ENCODE data around the gene NUP133.

The NUP133 gene

DNA sequence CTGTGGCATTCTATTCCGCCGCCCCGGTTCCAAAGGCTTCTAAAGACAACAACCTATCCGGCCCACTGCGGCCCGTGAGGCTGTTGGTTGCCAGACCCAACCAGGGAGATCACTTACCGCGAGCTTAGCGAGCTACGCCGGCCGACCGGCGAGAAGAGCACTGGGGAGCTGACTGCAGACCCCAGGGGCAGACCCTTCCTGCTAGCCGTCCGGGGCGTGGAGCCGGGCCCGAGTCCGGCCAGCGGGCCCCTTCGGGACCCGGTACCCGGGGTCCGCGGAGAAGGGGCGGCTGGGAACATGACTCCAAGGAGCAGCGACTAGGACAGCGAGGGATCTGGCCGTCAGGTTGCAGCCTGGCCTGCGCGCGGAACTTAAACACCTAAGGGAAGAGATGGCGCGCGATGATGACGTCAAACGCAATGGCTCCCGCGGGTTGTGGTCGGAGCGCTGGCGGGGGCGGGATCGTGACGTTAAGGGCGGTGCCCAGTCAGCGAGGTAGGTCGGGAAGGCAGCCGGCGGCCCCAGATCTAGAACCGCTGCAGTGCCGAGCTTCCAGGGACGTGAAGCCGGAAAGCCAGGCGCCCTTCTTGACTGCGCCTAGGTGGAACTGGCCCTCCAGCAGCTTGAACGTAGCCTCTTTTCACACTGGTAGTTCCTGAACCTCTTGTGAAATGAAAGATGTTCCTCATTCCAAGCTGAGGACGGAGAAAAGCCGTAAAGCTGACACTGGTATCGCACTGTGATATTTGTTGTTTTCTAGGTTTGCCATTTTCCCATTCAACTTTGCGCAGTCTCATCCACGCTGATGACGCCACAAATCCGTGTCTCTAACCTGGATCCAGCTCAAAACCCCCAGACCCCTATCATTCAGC is at the start of gene NUP133:
TSS of gene NUP133 (minus strand) at position 391 of the 872 bp plus-strand sequence. CDS start at position 299, 92 bp downstream.
- intact Hi-C loops (cut with DNase I): no loop called here
- DNase-seq: peak; percentile 96 to 100 (median 99)

DNA sequence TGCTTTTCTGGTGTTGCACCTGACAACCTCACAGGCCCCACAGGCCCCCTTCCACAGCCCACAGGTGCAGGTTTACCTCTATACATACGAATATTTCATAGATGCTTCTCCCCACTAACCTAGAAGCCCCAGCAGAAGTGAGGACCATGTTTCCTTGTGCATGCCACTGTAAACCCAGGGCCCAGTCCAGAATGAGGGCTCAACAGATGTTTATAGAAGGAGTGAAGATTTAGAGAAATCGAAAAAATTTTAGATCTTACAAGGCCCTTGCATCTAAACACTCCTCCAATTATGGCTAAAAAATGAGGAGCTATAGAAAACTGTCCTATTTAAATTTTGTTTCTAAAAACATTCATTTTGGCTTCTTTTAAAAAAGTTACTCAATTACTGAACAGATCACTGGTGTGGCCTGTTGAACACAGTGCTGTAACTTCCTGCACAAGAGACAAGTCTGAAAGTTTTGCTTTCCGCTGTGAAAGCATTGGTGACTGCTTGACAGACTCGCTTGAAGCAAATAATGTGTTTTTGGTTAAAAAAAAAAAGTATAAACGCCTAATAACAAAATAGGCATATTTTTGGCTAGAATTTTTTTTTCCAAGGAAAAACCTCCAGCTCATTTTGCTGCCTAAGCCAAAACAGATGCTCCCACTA is 49.2 kb upstream of the NUP133 start:
- no peak for DNase-seq
- intact Hi-C loops (cut with DNase I): no loop called here

DNA sequence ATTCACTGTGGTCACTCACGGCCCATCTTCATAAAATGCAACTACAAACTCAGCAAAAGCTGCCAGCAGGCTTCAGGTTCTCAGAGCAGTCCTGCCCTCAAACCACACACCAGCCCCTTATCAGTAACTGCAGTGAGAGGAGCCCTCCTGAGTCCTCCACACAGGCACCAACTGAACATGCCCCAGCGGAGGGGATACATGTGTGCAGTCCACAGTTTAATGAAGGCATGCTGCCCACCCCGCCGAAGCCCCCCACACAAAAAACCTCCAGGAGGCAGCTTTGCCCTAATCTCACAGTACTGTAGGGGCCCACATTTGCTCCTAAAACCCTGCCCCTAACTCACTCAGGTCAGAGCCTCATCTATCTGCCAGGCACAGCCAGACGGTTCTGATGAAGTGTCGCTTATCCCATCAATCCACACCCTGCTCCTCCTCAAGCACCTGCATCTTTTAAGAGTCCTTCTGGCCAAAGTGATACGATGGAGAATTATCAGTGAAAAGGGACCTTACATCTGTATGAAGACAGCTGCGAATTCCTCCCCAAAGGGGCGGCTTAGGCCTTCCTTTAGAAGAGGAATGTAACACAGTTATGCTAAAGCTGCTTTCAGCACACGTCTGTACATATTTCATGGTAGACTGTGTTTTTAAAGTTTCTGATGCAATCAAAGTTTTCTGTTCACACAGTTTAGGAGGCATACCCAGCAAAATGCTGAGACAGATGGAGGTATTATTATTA is 46.9 kb upstream of the NUP133 start:
- no peak for DNase-seq
- intact Hi-C loops (cut with DNase I): no loop called here

DNA sequence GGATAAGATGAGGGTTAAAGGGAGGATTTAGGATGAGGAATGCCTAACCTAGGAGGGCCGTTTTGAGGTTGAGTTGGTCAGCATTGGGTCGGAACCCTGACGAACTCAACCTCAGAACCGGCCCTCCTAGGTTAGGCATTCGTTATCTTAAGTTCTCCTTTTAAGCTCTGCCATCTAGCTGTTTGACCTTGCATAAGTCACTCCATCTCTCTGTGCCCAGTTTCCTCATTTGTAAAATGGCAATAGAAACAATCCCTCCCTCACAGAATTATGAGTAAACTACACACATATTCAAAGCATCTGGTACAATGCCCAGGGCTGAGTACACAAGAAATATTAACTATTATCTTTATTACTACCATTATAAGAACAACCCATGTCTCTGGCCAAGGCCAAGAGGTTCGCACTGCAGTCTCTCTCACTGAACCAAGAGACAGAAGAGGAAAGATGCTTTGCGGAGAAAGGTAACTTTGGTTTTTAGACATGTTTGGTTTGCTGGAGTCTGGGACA is 45.5 kb upstream of the NUP133 start:
- no peak for DNase-seq
- intact Hi-C loops (cut with DNase I): no loop called here

DNA sequence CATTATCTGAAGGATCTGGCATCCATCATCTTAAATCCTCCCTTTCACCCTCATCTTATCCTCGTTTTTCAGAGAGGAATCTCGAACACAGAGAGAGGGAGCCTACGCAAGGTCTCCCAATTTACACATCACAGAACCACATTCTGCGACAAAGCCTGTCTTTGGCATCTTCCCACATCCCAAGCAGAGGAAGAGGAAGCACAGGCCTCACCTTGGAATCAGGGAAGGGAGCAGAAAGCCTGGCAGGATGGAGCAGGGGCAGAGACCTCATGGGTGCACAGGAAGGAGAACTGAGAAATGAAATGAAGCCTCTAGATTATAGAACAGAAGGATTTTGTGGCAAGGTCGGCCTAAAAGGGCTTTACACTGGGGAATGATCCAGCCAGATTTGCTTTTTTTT is 44.6 kb upstream of the NUP133 start:
- intact Hi-C loops (cut with DNase I): no loop called here
- peak in 17 of 42 donors; percentile 9 to 69 (median 40) for DNase-seq

DNA sequence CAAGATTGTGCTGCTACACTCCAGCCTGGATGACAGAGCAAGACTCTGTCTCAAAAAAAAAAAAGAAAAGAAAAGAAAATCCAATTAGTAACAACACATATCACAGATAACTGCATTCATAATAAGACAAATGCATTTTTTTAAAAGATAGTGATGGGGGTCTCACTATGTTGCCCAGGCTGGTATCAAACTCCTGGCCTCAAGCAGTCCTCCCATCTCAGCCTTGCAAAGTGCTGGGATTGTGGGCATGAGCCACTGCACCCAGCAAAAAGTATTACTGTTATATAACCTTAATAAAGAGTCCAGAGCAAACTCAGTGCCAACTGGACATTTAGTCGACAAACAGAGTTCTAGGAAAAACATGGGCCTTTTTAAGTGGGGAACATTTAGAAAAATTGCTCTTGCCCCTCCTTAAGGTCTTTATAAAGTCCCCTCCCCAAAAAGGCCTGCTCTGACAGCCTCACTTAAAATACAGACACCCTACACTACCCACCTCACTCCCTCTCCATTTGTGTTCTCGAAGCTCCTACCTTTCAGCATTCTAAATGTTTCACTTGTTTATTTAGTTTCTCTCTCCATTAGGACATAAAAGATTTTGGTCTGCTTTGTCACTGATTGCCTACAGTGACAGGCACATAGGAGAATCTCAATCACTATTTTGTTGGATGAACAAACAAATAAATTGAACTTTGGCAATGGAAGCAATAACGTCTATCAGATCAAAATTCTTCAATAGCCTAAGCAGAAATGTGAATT is 42.8 kb upstream of the NUP133 start:
- no peak for DNase-seq
- intact Hi-C loops (cut with DNase I): no loop called here

DNA sequence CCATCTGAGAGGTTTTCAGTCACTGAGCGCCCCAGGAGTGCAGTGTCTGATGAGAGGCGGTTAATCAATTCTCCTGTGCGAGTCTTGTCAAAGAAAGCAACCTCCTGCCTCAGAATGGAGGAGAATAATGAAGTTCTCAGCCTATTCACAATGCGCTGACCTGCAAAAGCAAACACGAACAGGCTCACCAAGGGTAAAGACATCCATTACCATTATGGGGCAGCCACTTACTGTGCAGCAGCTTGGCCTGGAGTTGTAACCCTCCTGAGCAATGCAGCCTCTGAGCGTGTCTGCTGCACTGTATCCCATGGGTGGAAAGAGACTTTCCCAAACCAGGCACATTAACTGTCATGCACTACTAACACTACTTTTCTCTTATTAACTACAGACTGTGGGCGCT is 39.4 kb upstream of the NUP133 start:
- intact Hi-C loops (cut with DNase I): no loop called here
- DNase-seq: peak in 2 of 42 donors; percentile 50 to 51

DNA sequence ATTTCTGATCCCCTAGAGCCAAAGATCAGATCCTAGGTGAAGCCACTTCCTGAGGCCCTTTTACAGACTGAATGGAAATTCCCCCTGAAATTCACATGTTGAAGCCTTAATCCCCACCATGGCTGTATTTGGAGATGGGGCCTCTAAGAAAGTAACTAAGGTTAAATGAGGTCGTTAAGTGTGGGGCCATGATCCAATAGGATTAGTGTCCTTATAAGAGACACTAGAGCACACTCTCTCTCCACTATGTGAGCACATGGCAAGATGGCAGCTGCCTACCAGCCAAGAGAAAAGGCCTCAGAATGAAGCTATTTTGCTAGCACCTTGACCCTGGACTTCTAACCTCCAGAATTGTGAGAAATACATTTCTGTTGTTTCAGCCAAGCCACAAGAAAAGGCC is 36.4 kb upstream of the NUP133 start:
- intact Hi-C loops (cut with DNase I): no loop called here
- no peak for DNase-seq

DNA sequence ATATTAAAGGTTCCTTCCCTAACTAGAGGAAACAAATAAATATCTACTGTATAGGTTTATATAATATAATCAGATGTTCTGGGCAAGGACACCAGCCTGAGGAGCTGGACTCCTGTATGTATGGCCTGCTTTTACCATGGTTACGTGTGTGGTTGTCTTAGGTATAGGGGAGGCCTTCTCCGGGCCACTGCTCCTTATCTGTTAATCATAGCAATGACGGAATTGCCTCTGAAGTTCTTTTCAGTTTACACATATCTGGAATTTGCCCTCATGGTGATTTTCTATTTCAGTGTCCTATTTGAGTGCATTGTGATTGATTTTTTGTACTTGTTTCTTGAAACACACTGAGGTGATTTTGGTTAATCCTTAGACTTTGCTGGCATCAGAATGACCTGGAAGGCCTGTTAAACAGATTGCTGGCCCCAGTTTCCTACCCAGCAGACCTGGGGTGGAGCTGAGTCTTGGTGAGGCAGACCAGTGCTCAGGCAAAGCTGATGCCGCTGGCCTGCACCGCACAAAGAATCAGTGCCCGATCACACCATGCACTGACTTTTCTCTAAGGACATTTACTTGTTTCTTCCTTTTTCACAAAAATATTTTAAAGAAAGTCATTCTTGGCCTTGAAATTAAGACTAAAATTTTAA is 31.8 kb upstream of the NUP133 start:
- DNase-seq: peak in 1 of 42 donors; percentile 27
- intact Hi-C loops (cut with DNase I): no loop called here

DNA sequence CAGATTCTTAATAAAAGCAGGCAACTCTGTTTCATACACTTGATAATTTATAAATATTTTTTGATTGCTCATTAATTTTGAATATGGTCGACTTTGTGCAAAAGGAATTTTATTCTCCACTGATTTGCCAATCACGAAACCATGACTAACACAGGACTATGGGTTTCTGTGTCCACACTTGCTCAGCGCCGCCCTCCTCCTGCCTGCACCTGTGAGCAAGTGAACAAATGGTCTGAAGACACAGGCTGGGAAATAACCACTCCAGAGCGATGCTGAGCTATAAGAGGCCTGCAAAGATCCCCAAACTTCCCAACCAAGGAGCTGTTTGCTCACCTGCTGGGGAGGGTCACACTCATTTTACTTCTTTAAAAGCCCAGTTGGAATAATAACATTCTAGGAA is 30.8 kb upstream of the NUP133 start:
- intact Hi-C loops (cut with DNase I): no loop called here
- no peak for DNase-seq

DNA sequence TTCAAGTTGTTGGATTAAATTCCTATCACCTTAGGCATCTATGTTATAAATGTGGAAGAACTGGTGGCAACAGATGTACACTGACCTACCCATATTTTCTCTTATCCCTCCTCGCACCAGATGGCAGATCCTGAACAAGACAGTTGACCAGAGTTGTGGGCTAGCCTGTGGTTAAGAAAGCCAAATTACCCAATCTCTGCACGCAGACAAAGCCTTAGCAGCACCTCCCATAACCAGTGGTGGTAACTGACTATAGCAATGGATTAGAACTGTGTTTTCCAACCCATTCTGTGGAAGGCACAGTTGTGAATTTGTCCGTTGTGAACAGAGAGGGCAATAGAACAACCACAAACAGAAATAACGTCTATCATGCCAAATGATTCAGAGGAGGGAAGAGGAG is 29.8 kb upstream of the NUP133 start:
- intact Hi-C loops (cut with DNase I): no loop called here
- peak in 1 of 42 donors; percentile 4 for DNase-seq

DNA sequence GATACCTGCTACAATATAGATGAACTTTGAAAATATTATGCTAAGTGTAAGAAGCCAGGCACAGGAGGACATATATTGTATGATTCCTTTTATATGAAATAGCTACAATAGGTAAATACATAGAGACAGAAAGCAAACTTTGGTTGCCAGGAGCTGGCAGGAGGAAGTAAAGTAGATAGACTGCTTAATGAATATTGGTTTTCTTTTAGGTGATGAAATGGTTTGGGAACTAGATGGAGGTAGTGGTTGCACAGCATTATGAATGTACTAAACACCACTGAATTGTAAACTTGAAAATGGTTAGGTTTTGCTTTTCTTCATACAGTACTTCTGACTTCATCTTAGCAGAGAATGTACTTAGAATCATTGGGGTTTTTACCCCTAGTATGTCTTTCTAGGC is 28.8 kb upstream of the NUP133 start:
- DNase-seq: no peak
- intact Hi-C loops (cut with DNase I): no loop called here

DNA sequence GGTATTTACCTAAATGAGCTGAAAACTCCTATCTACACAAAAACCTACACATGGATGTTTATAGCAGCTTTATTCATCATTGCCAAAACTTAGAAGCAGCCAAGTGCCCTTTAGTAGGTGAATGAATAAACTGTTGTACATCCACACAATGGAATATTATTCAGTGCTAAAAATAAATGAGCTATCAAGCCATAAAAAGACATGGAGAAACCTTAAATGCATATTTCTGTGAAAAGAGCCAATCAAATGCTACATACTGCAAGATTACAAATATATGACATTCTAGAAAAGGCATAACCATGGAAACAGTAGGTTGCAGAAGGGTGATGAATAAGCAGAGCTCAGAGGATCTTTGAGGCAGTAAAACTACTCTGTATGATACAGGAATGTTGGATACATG is 27.1 kb upstream of the NUP133 start:
- DNase-seq: no peak
- intact Hi-C loops (cut with DNase I): no loop called here

DNA sequence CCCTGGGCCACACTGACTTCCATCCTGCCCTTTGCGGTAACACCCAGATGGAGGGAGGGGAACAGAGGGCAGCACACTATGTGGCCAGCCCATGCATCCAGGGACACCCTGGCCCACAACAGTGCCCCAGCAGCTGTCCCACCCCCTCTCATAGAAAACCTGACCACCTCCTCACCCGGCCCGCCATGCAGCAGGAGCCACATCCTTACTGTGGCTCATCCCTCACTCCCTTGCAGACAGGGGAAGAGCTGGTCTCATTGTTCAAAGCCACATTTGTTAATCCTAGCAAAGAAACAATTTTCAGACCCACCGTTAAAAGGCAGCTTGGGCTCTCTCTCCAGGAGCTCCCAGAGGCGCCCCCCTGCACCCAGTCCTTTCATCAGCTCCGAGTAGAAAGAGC is 23.2 kb upstream of the NUP133 start:
- peak in 1 of 42 donors; percentile 13 for DNase-seq
- intact Hi-C loops (cut with DNase I): no loop called here

DNA sequence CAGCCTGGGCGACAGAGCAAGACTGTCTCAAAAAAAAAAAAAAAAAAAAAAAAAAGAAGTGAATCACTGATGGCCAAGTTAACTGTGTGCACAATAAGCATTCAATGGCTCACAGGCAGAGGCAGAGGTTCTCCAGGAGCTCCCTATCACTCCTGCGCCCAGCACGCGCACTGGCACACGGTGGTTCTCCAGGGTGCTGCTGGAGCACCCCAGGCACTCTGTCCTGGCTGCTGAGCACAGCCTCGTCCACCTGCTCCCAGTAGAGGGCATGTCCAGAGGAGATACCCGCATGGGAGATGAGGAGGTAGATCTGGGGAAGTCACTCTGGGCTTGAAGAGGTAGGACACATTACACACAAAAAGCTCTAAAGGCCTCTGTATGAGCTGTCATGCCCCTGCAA is 21.5 kb upstream of the NUP133 start:
- peak in 1 of 42 donors; percentile 8 for DNase-seq
- intact Hi-C loops (cut with DNase I): no loop called here

DNA sequence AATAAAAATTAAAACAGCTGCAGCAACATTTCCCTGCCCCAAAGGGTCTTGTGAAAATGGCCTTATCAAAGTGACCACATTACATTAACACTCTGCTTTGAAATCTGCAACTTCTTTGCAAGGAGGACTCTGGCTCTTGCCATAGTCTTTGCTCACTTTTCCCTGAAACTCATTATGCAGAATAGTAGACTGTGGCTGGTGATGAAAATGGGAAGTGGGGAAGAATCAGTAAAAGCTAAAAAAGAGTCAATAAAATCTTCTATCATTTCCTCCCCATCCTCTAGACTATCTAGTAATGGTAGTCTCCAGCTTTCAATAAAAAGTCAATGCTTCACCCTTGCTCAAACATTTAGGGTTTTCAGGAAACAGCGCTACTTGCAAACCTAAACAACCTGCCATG is 18.6 kb upstream of the NUP133 start:
- DNase-seq: no peak
- intact Hi-C loops (cut with DNase I): no loop called here

DNA sequence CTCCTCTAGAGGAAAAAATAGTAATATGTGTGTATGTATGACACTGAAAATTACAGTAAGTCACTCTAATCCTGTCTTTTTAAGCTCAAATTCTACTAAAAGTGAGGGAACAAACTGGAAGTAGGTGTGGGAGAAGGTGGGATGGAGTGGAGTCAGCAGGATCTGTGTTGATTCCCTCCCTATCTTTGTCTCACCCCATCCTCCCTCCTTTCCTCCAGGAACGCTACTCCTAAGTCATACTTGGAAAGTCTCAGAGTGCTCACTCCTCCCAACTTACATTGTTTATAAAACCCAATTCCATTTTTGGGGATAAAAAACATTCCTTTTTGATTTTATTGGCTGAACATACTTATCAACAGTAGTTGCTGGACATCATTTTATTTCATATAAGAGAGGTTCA is 14.9 kb upstream of the NUP133 start:
- intact Hi-C loops (cut with DNase I): no loop called here
- DNase-seq: peak in 11 of 42 donors; percentile 11 to 67 (median 41)

DNA sequence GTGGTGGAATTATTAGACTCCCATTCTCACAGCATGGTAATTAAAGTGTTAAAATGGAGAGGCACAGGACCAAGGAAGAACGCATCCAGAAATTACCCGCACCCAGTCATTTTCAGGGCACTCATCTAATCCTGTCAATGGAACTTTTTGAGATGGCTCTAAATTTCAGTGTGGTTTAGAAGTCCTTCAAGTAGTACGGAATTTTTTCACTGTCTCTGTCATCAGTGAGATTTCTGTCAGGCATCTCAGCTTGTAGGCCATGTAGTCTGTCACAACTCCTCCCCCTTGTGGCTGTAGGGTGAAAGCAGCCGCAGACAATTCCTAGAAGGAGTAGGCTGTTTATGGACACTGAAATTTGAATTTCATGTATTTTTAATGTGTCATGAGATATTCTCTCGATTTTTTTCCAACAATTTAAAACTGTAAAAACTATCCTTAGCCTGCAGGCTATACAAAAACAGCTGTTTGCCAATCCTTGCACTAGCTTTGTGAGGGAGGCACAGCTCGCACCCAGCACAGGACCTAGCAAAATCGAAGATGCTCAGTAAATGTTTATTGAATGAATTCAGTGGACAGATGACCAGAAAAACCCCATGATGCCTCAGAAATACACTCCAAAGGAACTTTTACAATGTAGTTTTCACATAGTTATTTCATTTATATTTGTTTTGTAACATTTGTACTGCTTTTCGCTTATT is 6.6 kb upstream of the NUP133 start:
- intact Hi-C loops (cut with DNase I): no loop called here

More for the DNA sequence above, 6.6 kb upstream of the NUP133 start:
- DNase-seq: peak; percentile 31 to 90 (median 78)

Measured in head of caudate nucleus (tissue), 42 donors.